H9 (cell line): ENCODE measurements around the gene ERC2. TPM values are rescaled to one million over a fixed set of nuclear protein-coding genes. Genes with fewer than 3 reads are reported as not detected.

ENCODE experiments used
- DNase-seq: peaks from one replicate; pipeline ENCODE4 v3.0.0-alpha.2; 2017
- H2AFZ ChIP-seq: one replicate; pipeline ENCODE4 v1.6.1; 2013; ENCODE audit warnings: mild to moderate bottlenecking, low read length, control low read depth, moderate library complexity
- H2AK5ac ChIP-seq: 2 replicates; pipeline ENCODE4 v1.6.1; 2013; ENCODE audit warnings: low read length, control low read depth, mixed read lengths; ENCODE audit not compliant: insufficient read length
- H2BK120ac ChIP-seq: one replicate; pipeline ENCODE4 v1.6.1; 2013; ENCODE audit warnings: low read depth, mild to moderate bottlenecking, low read length, control low read depth, inconsistent platforms; ENCODE audit not compliant: poor library complexity, severe bottlenecking
- H2BK12ac ChIP-seq: 2 replicates; pipeline ENCODE4 v1.6.1; 2013; ENCODE audit warnings: low read length, control low read depth, mixed read lengths, low read depth; ENCODE audit not compliant: insufficient read length
- H2BK15ac ChIP-seq: 2 replicates; pipeline ENCODE4 v1.6.1; 2013; ENCODE audit warnings: low read depth, low read length, control low read depth
- H2BK20ac ChIP-seq: one replicate; pipeline ENCODE4 v1.6.1; 2013; ENCODE audit warnings: low read depth, mild to moderate bottlenecking, low read length, control low read depth, inconsistent platforms; ENCODE audit not compliant: poor library complexity, severe bottlenecking
- H2BK5ac ChIP-seq: 2 replicates; pipeline ENCODE4 v1.6.1; 2013; ENCODE audit warnings: low read length, control low read depth, mixed read lengths; ENCODE audit not compliant: insufficient read length
- H3K14ac ChIP-seq: 2 replicates; pipeline ENCODE4 v1.6.1; 2013; ENCODE audit warnings: low read length, control low read depth; ENCODE audit not compliant: insufficient read depth
- H3K18ac ChIP-seq: 2 replicates; pipeline ENCODE4 v1.6.1; 2013; ENCODE audit warnings: low read depth, mild to moderate bottlenecking, mixed read lengths, low read length, control low read depth; ENCODE audit not compliant: insufficient read length
- H3K23ac ChIP-seq: 2 replicates; pipeline ENCODE4 v1.6.1; 2013; ENCODE audit warnings: low read length, control low read depth, mixed read lengths, low read depth; ENCODE audit not compliant: insufficient read length
- H3K23me2 ChIP-seq: 2 replicates; pipeline ENCODE4 v1.6.1; 2013; ENCODE audit warnings: low read depth, mild to moderate bottlenecking, mixed read lengths, low read length, control low read depth; ENCODE audit not compliant: insufficient read length, poor library complexity, severe bottlenecking
- H3K27ac ChIP-seq: 2 replicates; pipeline ENCODE4 v1.5.1; 2013; ENCODE audit warnings: low read length, control low read depth, mixed read lengths, low read depth; ENCODE audit not compliant: insufficient read length
- H3K27me3 ChIP-seq: 2 replicates; pipeline ENCODE4 v1.6.1; 2013; ENCODE audit warnings: low read length, control low read depth, inconsistent platforms; ENCODE audit not compliant: insufficient read depth
- H3K4ac ChIP-seq: 2 replicates; pipeline ENCODE4 v1.6.1; 2013; ENCODE audit warnings: low read depth, mild to moderate bottlenecking, control low read depth, inconsistent platforms, low read length, moderate library complexity
- H3K4me1 ChIP-seq: 2 replicates; pipeline ENCODE4 v1.6.1; 2013; ENCODE audit warnings: low read length, control low read depth, inconsistent platforms; ENCODE audit not compliant: insufficient read depth
- H3K4me2 ChIP-seq: 2 replicates; pipeline ENCODE4 v1.6.1; 2013; ENCODE audit warnings: low read length, control low read depth, mixed read lengths; ENCODE audit not compliant: insufficient read length, insufficient read depth
- H3K56ac ChIP-seq: 2 replicates; pipeline ENCODE4 v1.6.1; 2013; ENCODE audit warnings: low read depth, mild to moderate bottlenecking, mixed read lengths, low read length, control low read depth; ENCODE audit not compliant: insufficient read length
- H3K79me1 ChIP-seq: 2 replicates; pipeline ENCODE4 v1.6.1; 2013; ENCODE audit warnings: low read depth, mild to moderate bottlenecking, moderate library complexity, low read length, control low read depth, inconsistent platforms; ENCODE audit not compliant: insufficient read depth, poor library complexity, severe bottlenecking
- H3K79me2 ChIP-seq: 2 replicates; pipeline ENCODE4 v1.6.1; 2013; ENCODE audit warnings: low read length, control low read depth, inconsistent platforms; ENCODE audit not compliant: insufficient read depth
- H3K9ac ChIP-seq: 2 replicates; pipeline ENCODE4 v1.6.1; 2013; ENCODE audit warnings: low read length, control low read depth, mixed read lengths; ENCODE audit not compliant: insufficient read length; ENCODE audit errors: extremely low read depth
- H3K9me3 ChIP-seq: one replicate; pipeline ENCODE4 v1.6.1; 2013; ENCODE audit warnings: low read depth, low read length, inconsistent platforms; ENCODE audit not compliant: control insufficient read depth
- H3T11ph ChIP-seq: one replicate; pipeline ENCODE4 v1.6.1; 2013; ENCODE audit warnings: mild to moderate bottlenecking, low read length, control low read depth, inconsistent platforms
- H4K20me1 ChIP-seq: one replicate; pipeline ENCODE4 v1.6.1; 2013; ENCODE audit not compliant: control insufficient read depth, insufficient read length, insufficient read depth
- H4K5ac ChIP-seq: 2 replicates; pipeline ENCODE4 v1.6.1; 2013; ENCODE audit warnings: low read depth, mild to moderate bottlenecking, mixed read lengths, low read length, control low read depth; ENCODE audit not compliant: insufficient read length
- H4K8ac ChIP-seq: replicated peaks from 2 replicates; pipeline ENCODE4 v1.6.1; 2013; ENCODE audit warnings: low read length, control low read depth, mixed read lengths, low read depth; ENCODE audit not compliant: insufficient read length
- H4K91ac ChIP-seq: 2 replicates; pipeline ENCODE4 v1.6.1; 2013; ENCODE audit warnings: low read depth, mild to moderate bottlenecking, moderate library complexity, mixed read lengths, low read length, control low read depth; ENCODE audit not compliant: insufficient read length
- H3K27ac Mint-ChIP-seq, 3 experiments: 2 replicates in 2 of 3; 3 replicates in 1 of 3; pipeline ENCODE4 v1.8.0; 2020 to 2021; ENCODE audit warnings: mixed read lengths in 3 of 3, mild to moderate bottlenecking in 1 of 3, moderate library complexity in 1 of 3
- H3K27me3 Mint-ChIP-seq: 2 replicates; pipeline ENCODE4 v1.8.0; 2021; ENCODE audit warnings: low read depth, mild to moderate bottlenecking, moderate library complexity, mixed read lengths
- H3K36me3 Mint-ChIP-seq, 3 experiments: 2 replicates in 2 of 3; 3 replicates in 1 of 3; pipeline ENCODE4 v1.8.0; 2020 to 2021; ENCODE audit warnings: low read depth in 3 of 3, mixed read lengths in 3 of 3; ENCODE audit not compliant: insufficient read depth in 1 of 3
- H3K4me1 Mint-ChIP-seq, 2 experiments: 2 replicates each; pipeline ENCODE4 v1.8.0; 2020; ENCODE audit warnings: mixed read lengths in 2 of 2
- H3K4me3 Mint-ChIP-seq, 2 experiments: 2 replicates in 1 of 2; 3 replicates in 1 of 2; pipeline ENCODE4 v1.8.0; 2020 to 2021; ENCODE audit warnings: mild to moderate bottlenecking in 2 of 2, mixed read lengths in 2 of 2, moderate library complexity in 1 of 2
- H3K9me3 Mint-ChIP-seq, 2 experiments: 2 replicates in 1 of 2; 3 replicates in 1 of 2; pipeline ENCODE4 v1.8.0; 2020; ENCODE audit warnings: mild to moderate bottlenecking in 2 of 2, mixed read lengths in 2 of 2, moderate library complexity in 1 of 2
- WGBS: extraction: QIAGEN DNeasy Blood & Tissue Kit; methylation state at CpG from one replicate; pipeline ENCODE4 v1.1.7; 2013; ENCODE audit warnings: missing lambda C conversion rate, low lambda C conversion rate, mixed read lengths; ENCODE audit not compliant: insufficient read length; ENCODE audit errors: extremely low coverage; 5-methylcytosine and 5-hydroxymethylcytosine counted together
- total RNA-seq: library from RNA; stranded (reverse); gene quantifications from 2 replicates; pipeline ENCODE4 v1.2.1, GENCODE V29; 2021
- TF ChIP-seq, protein P1 (sequence below): fragments of 200-600 bp; sonication (generic); conservative IDR thresholded peaks from 3 replicates; pipeline ENCODE4 v1.8.0; 2021; ENCODE audit warnings: antibody characterized with exemption, mild to moderate bottlenecking

Gene ERC2
- total RNA-seq, 1 experiment from 2014 or later, result 15.4 TPM

DNA sequence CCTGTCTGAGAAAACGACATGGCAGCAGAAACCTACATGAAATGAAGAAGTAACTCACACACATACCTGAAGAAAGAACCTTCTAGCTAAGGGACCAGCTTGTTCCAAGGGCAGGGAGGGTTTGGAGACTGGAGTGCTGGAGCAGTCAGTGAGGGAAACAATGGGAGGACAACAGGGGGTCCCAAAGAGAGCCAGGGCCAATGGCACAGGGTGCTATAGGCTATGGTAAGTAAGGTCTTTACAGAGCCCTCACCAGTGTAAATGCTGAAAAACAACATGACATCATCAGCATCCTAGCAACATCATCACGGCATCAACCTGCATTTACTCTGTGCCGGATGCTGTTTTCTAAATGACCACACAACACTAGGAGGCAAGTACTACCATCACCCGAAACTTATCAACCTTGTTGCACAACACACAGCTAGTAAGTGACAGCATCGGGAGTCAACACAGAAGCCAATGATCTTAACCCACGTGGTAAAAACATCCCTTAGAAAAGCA is 531.7 kb downstream of the ERC2 start:
- H3K4me1 Mint-ChIP-seq, result peaks cover 3 to 8% of the 10 kb centered on the region in 2 experiments
- H3K14ac ChIP-seq, result no peak overlapping the region
- no peak overlapping the region for H3K27ac Mint-ChIP-seq
- no peaks in the 10 kb centered on the region for H3K9me3 Mint-ChIP-seq
- TF ChIP-seq, protein P1, sequence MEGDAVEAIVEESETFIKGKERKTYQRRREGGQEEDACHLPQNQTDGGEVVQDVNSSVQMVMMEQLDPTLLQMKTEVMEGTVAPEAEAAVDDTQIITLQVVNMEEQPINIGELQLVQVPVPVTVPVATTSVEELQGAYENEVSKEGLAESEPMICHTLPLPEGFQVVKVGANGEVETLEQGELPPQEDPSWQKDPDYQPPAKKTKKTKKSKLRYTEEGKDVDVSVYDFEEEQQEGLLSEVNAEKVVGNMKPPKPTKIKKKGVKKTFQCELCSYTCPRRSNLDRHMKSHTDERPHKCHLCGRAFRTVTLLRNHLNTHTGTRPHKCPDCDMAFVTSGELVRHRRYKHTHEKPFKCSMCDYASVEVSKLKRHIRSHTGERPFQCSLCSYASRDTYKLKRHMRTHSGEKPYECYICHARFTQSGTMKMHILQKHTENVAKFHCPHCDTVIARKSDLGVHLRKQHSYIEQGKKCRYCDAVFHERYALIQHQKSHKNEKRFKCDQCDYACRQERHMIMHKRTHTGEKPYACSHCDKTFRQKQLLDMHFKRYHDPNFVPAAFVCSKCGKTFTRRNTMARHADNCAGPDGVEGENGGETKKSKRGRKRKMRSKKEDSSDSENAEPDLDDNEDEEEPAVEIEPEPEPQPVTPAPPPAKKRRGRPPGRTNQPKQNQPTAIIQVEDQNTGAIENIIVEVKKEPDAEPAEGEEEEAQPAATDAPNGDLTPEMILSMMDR, result no peak
- no peak overlapping the region for H2AFZ ChIP-seq
- H3K56ac ChIP-seq, result no peak overlapping the region
- H3T11ph ChIP-seq, result no peak overlapping the region
- WGBS, result no CpG with 5 or more reads among the region's 6 CpGs
- no peak overlapping the region for H4K91ac ChIP-seq
- H3K27me3 Mint-ChIP-seq, result no peaks in the 10 kb centered on the region
- no peak overlapping the region for H3K18ac ChIP-seq
- H3K79me1 ChIP-seq, result no peaks in the 10 kb centered on the region
- H2BK12ac ChIP-seq, result no peak overlapping the region
- DNase-seq, result no peak
- no peaks in the 10 kb centered on the region for H3K36me3 Mint-ChIP-seq
- H2AK5ac ChIP-seq, result no peak overlapping the region
- no peak overlapping the region for H2BK120ac ChIP-seq
- no peak overlapping the region for H3K4me2 ChIP-seq
- no peak overlapping the region for H3K9ac ChIP-seq
- no peaks in the 10 kb centered on the region for H3K4me1 ChIP-seq
- H4K5ac ChIP-seq, result no peak overlapping the region
- no peak overlapping the region for H3K4ac ChIP-seq
- no peaks in the 10 kb centered on the region for H3K23me2 ChIP-seq
- H2BK20ac ChIP-seq, result no peak overlapping the region
- H3K27me3 ChIP-seq, result no peaks in the 10 kb centered on the region
- no peak overlapping the region for H2BK15ac ChIP-seq
- no peak overlapping the region for H4K8ac ChIP-seq
- no peaks in the 10 kb centered on the region for H3K9me3 ChIP-seq
- H3K27ac ChIP-seq, result no peak overlapping the region
- no peak overlapping the region for H3K4me3 Mint-ChIP-seq
- H2BK5ac ChIP-seq, result no peak overlapping the region
- no peaks in the 10 kb centered on the region for H3K79me2 ChIP-seq
- no peaks in the 10 kb centered on the region for H4K20me1 ChIP-seq
- no peak overlapping the region for H3K23ac ChIP-seq
